ENCODE measurements around the gene FBXL16.
"Not testable (repeated sequence)": the region's sequence is repeated elsewhere in the genome, so short reads cannot be mapped to it uniquely, and the experiment has no call there.

FBXL16 gene

DNA sequence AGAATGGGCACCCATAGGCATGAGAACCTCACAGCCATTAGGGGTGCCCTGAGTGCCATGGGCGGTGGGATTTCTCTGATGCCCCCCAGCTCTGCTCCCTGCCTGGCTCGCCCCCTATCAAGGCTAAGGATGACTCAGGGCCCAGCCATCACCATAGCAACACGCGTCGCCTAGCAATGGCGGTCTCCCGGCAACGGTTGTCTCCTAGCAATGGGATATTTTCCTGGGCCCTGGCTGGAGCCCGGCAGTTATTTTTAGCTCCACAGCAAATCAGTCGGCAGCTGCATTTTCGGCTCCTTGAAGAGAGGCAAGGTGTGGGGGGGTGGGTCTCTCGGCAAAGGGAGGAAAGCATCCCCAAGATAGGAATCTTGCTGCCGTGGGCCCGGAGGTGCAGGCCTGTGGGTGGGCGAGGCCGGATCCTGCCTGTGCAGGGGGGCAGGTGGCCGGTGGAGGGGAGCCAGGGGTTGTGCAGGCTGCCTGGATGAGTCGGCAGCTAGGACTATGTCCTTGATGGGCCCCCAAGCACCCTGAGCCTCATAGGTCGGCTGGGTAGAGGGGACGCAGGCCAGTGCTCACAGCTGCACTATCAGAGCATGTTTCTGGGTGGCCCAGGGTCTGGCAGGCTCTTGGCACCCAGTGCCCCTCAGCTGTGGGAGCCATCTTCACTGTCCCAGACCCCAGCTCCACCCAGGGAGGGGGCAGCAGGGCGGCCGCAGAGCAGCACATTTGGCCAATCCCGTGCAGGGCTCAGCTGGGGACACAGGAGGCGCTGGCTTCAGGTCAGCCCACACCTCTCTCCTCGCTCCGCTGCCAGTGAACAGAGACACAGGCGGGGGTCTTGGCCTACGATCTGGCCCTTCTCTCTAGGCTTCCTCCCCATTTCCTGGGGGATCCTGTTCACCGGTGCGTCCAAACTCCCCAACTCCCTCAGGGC is 4.2 kb upstream of the FBXL16 start:
- DNase-seq (ENCODE audit: low spot score), result no peak

DNA sequence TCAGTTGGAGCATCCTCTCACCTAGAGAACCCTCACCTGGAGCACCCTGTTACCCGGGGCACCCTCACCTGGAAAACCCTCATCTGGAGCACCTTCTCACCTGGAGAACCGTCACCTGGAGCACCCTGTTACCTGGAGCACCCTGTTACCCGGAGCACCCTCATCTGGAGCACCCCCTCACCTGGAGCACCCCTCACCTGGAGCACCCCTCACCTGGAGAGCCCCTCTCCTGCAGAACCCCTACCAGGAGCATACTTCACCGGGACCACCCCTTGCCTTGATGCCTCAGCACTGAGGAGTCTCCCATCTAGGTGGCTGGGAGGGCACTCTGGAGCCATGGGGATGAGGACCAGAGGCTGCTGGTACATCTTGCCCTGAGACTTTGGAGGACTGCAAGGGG is 3.4 kb upstream of the FBXL16 start:
- DNase-seq (ENCODE audit: low spot score), result no peak

DNA sequence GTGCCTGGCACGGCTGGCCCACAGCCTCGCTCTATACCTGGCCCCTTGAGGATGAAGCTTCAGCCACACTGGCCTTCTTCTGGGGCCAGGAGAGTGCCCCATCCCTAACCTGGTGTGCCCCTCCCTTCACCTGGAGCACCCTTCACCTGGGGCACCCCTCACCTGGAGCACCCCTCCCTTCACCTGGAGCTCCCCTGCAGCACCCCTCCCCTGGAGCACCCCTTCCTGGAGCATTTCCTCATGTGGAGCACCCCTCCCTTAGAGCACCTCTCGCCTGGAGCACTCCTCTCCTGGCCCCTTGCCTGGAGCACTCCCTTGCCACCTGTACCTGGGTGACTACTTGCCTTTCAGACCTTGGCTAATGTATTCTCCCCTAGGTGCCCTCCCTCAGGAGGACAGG is 2.4 kb upstream of the FBXL16 start:
- no peak for DNase-seq (ENCODE audit: low spot score)

DNA sequence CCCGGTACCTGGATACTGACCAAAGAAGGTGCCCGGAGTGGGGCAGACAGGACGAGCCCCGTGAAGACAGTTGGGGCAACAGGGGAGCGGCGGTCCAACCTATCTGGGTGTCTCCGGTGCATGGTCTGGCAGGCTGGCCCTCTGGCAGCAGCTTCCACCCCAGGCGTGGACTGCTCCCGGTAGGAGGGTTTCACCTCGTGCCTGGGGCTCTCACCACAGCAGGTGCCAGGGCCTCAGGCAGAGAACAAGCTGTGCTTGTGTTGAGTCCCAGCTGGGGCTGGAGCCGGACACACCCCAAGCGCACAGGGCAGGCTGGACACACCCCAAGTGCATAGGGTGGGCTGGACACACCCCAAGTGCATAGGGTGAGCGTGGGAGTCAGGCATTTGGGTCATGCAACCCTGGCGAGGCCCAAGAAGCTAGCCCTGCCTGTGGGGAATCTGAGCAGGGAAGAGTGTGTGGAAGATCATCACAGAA is 1.5 kb upstream of the FBXL16 start:
- no peak for DNase-seq (ENCODE audit: low spot score)

DNA sequence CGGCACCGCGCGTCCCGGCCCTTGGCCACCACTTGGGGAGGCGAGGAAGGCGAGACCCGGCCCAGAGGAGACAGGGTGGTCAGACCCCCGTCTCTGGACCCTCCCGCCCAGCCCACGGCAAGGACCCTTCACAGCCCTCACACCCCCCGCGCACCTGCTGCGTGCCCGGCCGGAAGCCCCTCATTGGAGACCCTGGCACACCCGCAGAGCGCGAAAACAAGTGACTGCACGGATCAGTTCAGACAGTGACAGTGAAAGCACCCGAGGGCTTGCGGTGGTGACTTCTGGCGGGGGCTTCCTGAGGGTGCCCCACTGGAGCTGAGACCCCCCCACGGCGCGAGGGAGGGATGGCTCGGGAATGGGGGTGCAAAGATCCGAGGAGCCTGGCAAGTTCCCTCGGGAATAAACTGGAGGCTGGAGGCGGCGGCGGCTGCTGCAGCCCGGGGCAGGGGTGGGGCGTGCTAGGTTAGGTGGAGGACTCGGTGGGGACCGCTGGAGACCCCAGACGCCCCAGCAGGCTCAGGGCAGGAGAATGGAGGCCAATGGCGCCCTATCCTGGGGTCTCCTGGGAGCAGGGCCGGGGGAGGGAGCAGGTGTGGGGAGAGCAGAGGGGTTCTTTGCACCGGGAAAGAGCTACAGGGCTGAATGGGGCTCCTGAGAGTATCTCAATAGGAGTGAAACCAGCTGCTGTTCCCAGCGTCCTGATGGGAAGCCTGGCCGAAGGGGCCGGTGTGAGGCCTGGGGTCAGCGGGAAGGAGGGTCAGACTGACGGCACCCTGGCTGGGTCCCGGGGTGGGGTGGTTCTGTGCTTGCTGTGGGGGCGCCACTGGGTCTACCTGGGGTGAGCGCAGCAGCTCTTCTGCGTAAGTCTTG is 824 bp upstream of the FBXL16 start:
- DNase-seq (ENCODE audit: low spot score), result no peak

DNA sequence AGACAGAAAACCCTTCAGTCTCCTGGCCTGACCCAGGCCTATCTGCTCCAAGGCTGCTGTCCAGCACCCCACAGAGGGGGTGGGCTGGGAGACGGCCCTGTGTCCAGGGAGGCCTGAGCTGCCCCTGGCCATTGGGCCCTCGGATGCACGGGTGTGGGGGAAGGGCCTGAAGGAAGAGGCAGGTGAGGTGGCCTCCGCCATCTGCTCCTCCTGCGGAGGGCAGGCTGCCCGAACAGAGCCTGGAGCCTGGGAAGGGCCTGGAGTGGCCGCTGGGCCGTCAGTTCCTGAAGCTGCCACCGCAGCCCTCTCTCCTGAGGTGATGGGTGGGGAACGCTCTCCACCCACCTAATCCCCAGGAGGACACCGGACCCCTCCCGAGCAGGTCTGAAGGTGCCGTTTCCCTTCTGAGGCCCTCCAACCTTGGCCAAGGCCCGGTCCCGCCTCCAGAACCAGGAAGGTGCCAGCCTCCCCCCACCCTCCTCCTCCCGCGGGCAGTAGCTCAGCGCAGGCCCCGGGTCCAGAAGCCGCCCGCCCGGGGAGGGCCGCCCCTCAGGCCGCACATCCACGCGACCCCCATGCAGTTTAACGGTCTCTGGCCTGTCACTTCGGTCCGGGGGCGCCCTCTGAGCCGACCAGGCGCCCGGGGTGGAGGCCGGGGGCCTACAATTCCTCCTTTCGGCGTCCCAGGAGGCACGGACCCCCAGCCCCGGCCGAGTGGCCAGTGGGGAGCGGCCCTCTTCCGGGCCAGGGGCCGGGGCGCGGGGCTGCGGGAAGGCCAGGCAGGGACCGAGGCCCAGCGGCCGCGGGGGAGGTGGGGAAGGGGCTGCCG is 835 bp downstream of the FBXL16 start:
- DNase-seq (ENCODE audit: low spot score), result no peak

DNA sequence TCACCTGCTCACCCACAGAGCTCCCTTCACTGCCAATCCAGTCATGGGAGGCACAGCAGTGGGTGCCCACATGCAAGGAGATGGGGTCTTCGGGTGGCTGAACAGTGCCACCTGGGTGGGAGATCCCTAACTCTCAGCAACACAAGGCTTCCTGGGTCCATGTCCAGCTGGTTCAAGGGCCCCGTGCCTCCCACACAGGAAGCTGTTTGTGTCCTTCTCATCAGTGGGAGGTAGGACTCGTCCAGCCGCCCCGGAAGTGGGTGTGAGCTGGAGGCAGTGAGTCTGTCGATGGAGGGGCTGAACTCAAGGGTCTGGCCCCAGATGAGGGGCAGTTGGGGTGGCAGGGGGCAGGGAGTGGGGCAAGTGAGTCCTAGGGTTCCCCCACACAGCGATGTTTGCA is 1.6 kb downstream of the FBXL16 start:
- no peak for DNase-seq (ENCODE audit: low spot score)

DNA sequence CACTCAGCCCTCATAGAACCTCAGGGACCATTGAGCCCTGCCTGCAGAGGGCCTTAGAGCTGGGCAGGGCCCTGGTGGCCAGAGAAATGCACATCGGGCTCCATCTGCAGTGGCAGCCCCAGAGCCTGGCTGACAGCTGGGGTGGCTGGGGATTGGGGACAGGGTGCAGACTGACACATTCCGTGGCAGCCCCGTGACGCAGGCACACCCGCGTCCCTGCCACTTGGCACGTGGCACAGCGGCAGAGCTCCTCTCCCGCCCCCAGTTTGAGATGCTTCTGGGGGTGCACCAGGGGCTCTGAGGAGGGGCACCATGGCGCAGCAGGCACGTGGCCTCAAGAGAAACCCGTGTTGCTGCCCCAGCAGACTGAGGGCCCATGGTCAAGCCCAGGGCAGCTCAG is 2.2 kb downstream of the FBXL16 start:
- DNase-seq (ENCODE audit: low spot score), result no peak

DNA sequence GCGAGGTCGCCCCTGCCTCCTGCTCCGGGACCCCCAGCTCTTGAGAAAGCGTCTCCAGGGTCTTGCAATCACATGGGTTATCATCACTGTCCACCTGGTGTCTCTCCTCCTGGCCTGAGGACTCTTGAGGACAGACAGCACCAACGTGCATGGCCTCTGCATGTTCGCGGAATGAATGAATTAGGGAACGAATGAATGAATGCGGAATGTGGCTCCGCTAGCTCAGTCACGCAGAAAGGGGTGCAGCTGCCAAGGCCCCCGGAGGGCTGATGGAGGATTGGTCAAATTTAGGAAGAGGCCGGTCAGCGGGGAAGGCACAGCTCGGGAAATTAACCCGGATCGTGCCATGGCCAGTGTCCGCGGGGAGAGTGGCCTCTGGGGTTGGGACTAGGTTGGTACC is 3.3 kb downstream of the FBXL16 start:
- no peak for DNase-seq (ENCODE audit: low spot score)

DNA sequence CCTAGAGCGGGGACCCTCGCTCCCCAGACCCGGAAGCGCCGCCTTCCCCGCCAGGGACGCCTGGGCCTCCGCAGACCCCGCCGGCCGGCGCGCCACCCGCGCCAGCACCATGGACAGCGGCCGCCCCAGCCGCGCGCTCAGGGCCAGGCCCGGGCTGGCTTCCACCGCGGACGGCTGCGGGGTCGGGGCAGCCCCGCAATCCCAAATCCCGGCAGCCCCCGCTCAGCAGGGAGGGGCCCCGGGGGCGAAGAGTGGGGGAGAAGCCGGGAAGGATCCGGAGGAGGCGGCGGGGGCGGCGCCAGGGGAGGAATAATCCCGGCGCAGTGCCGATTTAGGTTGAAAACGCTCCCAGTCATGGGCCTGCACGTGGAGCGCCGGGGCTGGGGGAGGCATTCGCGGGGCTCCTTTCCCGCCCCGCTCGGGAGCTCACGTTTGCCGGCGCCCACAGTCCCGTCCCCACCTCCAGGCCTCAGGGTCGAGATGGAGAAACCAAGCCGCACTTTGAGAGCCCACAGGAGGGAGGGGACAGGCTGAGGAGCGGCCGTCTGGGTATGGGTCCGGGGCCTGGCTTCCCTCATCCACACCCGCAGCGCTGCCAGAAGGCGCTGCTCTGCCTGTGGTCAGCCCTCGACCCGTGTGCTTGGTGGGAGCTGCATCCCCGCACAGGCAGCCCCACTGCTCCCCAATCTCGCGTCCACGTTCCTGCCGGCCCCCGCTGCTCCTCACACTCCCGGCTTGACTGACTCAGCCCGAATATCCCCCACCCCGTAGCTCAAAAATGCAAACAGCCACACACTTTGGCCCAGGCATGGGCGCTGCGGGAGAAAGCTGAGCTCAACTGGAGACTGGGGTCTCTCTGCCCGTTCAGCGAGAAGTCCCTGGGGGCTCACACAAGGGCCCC is 4.7 kb downstream of the FBXL16 start:
- no peak for DNase-seq (ENCODE audit: low spot score)

DNA sequence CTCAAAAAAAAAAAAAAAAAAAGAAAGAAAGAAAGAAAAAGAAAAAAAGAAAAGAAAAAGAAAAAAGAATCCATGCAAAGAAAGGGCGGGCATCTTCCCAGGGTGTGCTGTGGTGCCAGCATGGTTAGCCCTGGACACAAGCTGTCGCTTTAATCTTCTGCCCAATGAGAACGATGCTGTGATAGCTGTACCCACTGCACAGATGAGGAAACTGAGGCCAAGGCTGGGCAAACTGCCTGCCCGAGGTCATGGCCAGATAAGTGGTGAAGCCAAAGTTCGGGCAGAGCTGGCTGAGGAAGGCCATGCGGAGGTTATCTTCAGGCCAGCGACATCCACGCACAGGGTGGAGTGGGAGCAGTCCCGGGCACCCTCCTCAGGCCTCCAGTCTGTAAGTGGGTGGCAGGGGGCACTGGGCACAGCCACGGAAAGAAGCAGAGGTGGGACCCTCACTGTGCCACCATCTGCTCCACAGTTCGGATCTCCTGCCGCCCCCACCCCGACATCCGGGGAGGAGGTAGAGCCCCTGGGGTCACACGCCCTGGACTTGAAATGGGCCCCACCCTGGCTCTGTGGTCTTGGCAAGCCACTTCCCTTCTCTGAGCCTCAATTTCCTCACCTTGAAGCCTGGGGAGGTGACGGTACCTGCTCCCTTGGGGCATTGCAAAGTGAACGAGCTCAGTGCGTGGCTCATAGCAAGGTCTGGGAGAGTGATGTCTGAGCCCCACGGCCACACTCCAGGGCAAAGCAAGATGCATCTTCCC is 6.5 kb downstream of the FBXL16 start:
- DNase-seq (ENCODE audit: low spot score), result no peak

DNA sequence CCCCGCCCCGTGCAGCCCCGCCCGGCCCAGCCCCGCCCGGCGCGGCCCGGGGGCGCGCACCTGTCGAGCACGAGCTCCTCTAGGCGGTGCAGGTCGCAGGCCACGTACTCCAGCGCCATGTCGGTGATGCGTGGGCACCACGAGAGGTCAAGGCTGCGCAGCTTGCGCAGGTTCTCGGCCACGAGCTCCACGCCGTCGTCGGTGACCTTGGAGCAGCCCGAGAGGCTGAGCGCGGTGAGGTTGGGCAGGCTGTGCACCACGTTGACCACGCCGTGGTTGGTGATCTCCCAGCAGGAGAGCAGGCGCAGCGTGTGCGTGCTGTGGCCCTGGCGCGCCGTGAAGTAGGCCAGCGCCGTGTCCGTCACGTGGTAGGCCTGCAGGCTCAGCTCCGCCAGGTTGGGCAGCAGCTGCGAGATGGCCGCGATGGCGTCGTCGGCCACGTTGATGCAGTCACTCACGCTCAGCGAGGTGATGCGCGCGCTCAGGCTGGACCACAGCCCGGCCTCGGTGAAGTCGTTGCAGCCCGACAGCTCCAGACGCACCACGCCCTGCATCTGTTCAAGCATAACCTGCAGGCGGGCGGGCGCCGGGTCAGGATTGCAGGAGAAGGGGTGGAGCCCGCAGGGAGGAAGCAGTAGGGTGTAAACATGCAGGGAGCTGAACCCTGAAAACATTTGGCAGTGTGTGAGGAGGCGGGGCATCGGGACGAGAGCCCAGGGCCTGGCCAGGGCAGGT is 10.1 kb downstream of the FBXL16 start:
- no peak for DNase-seq (ENCODE audit: low spot score)

DNA sequence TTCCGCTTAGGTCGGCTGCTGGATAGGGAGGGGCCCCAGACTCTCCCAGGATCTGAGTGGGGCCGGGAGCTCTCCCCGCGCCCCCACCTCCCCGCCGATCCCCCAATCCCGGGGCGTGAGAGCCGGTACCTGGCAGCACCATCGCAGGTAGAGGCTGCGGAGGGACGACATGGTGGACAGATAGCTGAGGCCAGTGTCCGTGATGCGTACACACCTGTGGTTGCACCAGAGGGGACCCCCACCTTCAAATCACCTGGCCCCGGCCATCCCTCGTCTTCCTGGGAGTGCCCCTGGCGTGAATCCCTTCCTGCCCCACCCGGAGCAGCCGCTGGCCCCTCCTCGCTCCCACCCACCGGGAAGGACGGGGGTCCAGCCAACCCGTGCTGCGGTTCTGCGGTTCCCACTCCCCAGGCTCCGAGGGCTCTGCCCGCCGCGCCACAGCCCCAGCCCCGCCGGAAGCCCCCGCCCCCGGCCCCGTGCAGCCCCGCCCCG is 10.7 kb downstream of the FBXL16 start:
- no peak for DNase-seq (ENCODE audit: low spot score)

DNA sequence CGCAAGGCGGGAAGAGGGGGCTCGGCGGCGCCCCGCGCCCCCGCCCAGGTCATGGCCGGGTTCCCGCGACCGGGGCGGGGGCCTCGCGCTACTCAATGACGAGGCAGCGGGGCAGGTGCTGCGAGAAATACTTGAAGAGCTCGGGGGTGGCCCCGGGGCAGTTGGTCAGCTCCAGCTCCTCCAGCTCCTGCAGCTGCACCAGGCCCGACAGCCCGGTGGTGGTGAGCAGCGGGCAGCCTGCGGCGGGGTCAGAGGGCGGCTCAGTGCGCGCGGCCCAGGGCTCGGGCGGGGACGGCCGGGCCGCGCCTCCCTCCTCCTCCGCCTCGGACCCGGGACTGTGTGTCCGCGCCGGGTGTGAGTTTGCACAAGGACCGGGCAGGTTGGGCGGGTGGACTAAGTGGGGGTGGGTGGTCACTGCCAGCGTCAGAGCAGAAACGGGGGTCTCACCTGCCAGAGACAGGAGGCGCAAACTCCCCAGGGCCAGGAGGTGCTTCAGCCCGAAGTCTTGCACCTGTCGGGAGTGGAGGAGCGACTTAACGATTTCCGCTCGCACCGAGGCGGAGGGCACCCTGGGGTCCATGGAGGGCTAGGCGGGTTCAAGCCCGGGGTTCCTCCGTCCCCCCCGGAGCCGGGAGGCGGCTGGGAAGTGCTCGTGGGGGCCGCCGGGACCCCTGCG is 11.3 kb downstream of the FBXL16 start:
- no peak for DNase-seq (ENCODE audit: low spot score)

DNA sequence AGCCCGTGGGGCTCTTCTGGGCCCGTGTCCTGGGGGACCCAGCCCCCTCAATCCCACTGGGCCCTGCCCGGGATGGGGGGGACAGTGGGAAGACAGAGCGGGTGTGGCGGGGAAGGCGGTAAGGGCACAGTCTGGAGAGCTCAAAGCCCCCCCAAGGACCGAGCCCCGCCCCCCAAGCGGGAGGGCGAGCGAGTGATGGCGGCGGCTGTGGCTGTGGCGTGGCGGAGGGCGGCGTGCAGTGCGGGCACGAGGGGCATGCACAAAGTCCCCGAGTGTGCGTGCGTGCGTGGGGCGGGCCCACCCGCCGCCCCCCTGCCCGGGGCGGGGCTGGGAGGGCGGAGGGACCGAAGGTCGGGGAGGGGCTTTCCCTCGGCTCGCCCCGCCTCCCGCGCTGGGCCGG is 11.8 kb downstream of the FBXL16 start:
- DNase-seq (ENCODE audit: low spot score), result no peak

DNA sequence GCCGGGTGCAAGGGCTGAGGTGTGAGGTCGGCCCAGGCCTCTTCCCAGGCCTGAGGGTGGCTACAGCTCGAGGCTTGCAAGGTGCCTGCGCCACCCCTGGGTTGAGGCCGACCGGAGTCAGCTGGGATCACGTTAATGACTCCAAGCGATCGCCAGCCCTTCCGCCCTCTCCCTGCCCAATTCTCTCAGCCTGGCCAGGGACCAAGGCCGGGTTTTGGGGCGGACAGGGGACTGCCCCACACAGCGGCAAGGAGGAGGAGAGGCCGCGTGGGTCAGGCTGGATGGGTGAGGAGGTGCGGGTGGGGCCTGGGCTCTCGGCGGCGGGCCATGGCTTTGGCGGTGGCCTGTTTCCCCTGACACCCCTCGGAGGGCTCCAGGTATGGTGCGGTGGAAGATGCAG is 12.2 kb downstream of the FBXL16 start:
- no peak for DNase-seq (ENCODE audit: low spot score)

DNA sequence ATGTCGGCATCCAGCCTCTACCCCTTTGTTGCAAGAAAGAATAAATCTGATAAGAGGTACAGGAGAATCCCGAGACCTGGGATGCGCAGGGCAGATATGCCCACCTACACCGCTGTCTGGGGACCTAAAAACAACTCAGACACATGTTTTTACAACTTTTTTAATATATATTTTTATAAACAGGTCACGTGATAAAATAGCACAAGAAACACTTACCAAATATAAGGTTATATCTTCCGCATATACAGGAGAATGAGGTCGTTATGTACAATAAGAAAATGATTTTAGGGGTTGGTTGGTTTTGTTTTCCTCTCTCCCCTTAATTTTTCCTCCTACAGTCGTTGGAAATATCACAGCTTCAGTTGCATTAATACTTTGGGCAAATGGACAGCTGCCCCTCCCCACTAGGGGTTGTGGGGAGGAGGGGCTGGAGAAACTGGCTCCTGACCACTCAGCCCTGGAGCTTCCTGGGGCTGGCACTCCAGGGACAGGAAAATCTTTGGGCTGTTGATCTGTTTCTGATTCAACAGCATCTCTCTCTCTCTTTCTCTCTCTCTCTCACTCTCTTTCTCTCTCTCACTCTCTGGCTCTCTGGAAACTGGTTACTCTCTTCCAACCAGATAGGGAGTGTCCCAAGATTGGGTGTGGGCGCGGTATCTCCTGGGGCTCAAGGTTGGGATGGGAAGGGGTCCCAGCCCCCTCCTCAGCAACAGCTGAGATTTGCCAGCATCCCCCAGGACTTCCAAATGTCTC is 13.1 kb downstream of the FBXL16 start:
- no peak for DNase-seq (ENCODE audit: low spot score)

DNA sequence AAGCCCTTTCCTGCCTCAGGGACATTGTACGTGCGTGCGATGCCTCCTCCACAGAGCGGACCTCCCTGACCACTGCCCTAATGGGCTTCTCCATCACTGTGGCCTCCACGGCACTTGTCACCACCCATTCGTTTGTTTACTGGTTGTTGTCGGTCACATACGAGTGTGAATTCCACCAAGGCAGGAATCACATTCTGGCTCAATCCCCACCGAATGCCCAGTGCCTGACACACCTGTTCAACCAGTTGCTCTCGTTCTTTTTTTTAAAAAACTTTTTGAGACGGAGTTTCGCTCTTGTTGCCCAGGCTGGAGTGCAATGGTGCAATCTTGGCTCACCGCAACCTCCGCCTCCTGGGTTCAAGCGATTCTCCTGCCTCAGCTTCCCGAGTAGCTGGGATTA is 14.4 kb downstream of the FBXL16 start:
- not testable (repeated sequence) for DNase-seq (ENCODE audit: low spot score)
